IMR-90 (cell line): ENCODE data around the gene CPED1. TPM values are rescaled to one million over a fixed set of nuclear protein-coding genes. Genes with fewer than 3 reads are reported as not detected.

Experiments
- ATAC-seq: fragments of 200-7000 bp; cut with Tn5 transposase; 2 replicates; pipeline ENCODE4 v1.9.1; 2020; ENCODE audit warnings: low read depth, mild to moderate bottlenecking, moderate library complexity
- BruUV-seq: library from RNA; stranded (reverse); fragments of 400-500 nt; replicated peaks from 2 replicates; lab custom pipeline; 2021; lab: Mats Ljungman, UMichigan
- CTCF ChIA-PET: fragments of 300-600 bp; formaldehyde crosslinking; extraction: SDS; loops from one replicate; lab custom pipeline; 2021; ENCODE audit warnings: antibody characterized with exemption; lab: Yijun Ruan, JAX
- POLR2A ChIA-PET: fragments of 300-600 bp; sonication (Branson Sonifier 250); formaldehyde crosslinking; loops from one replicate; lab custom pipeline; 2022; ENCODE audit warnings: antibody characterized with exemption; ENCODE audit not compliant: unreplicated experiment; lab: Charles Lee
- DNase-seq: peaks from one replicate; pipeline ENCODE4 v3.0.0; 2013
- H2AFZ ChIP-seq: replicated peaks from 2 replicates; pipeline ENCODE3; 2013; ENCODE audit warnings: low read length, mild to moderate bottlenecking; ENCODE audit not compliant: poor library complexity
- H2AK5ac ChIP-seq: 2 replicates; pipeline ENCODE4 v1.6.1; 2013; ENCODE audit warnings: low read depth, low read length, inconsistent platforms
- H2AK9ac ChIP-seq: replicated peaks from 2 replicates; pipeline ENCODE3; 2013; ENCODE audit warnings: mild to moderate bottlenecking, low read depth, low read length, moderate library complexity; ENCODE audit not compliant: poor library complexity
- H2BK120ac ChIP-seq: 2 replicates; pipeline ENCODE4 v1.6.1; 2013; ENCODE audit warnings: low read depth, low read length, inconsistent platforms
- H2BK15ac ChIP-seq: 3 replicates; pipeline ENCODE4 v1.6.1; 2013; ENCODE audit warnings: low read depth, low read length, inconsistent platforms
- H2BK20ac ChIP-seq: 2 replicates; pipeline ENCODE4 v1.6.1; 2013; ENCODE audit warnings: low read depth, mild to moderate bottlenecking, inconsistent platforms, low read length, moderate library complexity
- H2BK5ac ChIP-seq: 2 replicates; pipeline ENCODE4 v1.6.1; 2013; ENCODE audit warnings: mild to moderate bottlenecking, low read depth, low read length, inconsistent platforms; ENCODE audit not compliant: poor library complexity, severe bottlenecking
- H3K14ac ChIP-seq: replicated peaks from 2 replicates; pipeline ENCODE4 v1.6.1; 2013; ENCODE audit warnings: low read depth, low read length, inconsistent platforms
- H3K18ac ChIP-seq: 2 replicates; pipeline ENCODE4 v1.6.1; 2013; ENCODE audit warnings: low read depth, low read length, control low read depth
- H3K23ac ChIP-seq: 2 replicates; pipeline ENCODE4 v1.6.1; 2013; ENCODE audit warnings: low read depth, low read length, inconsistent platforms
- H3K27ac ChIP-seq: 2 replicates; pipeline ENCODE4 v1.5.1; 2013; ENCODE audit warnings: mild to moderate bottlenecking, control low read depth, low read length; ENCODE audit not compliant: insufficient read depth
- H3K27me3 ChIP-seq: 2 replicates; pipeline ENCODE4 v1.6.1; 2013; ENCODE audit warnings: low read length; ENCODE audit not compliant: control insufficient read depth, insufficient read depth
- H3K36me3 ChIP-seq: 2 replicates; pipeline ENCODE4 v1.6.1; 2013; ENCODE audit warnings: low read length, mixed read lengths; ENCODE audit not compliant: control insufficient read depth, insufficient read depth
- H3K4ac ChIP-seq: 2 replicates; pipeline ENCODE4 v1.6.1; 2013; ENCODE audit warnings: low read depth, low read length, inconsistent platforms
- H3K4me1 ChIP-seq: 2 replicates; pipeline ENCODE4 v1.6.1; 2013; ENCODE audit warnings: low read length, mixed read lengths; ENCODE audit not compliant: control insufficient read depth, insufficient read depth
- H3K4me2 ChIP-seq: 2 replicates; pipeline ENCODE4 v1.6.1; 2013; ENCODE audit warnings: low read depth, mild to moderate bottlenecking, control low read depth, low read length, moderate library complexity
- H3K4me3 ChIP-seq: 2 replicates; pipeline ENCODE4 v1.5.1; 2013; ENCODE audit warnings: low read depth, mild to moderate bottlenecking, control low read depth, low read length, moderate library complexity; ENCODE audit not compliant: insufficient read depth
- H3K56ac ChIP-seq: 2 replicates; pipeline ENCODE4 v1.6.1; 2013; ENCODE audit warnings: low read length, inconsistent platforms; ENCODE audit not compliant: insufficient read depth; ENCODE audit errors: extremely low read depth
- H3K79me1 ChIP-seq, 2 experiments: 2 replicates each; pipeline ENCODE4 v1.6.1; 2013; ENCODE audit warnings: low read length in 2 of 2, inconsistent platforms in 1 of 2, low read depth in 1 of 2
- H3K9ac ChIP-seq: 2 replicates; pipeline ENCODE4 v1.6.1; 2013; ENCODE audit warnings: low read depth, low read length, control low read depth
- H3K9me1 ChIP-seq: 2 replicates; pipeline ENCODE4 v1.6.1; 2013; ENCODE audit warnings: low read length, inconsistent platforms; ENCODE audit not compliant: insufficient read depth
- H3K9me3 ChIP-seq: 2 replicates; pipeline ENCODE4 v1.6.1; 2013; ENCODE audit warnings: low read length; ENCODE audit not compliant: control insufficient read depth, insufficient read depth
- H4K20me1 ChIP-seq: 2 replicates; pipeline ENCODE4 v1.6.1; 2013; ENCODE audit warnings: low read length, inconsistent platforms; ENCODE audit not compliant: insufficient read depth
- H4K5ac ChIP-seq: 2 replicates; pipeline ENCODE4 v1.6.1; 2013; ENCODE audit warnings: mild to moderate bottlenecking, low read depth, low read length, control low read depth
- H4K8ac ChIP-seq, 2 experiments: 2 replicates each; pipeline ENCODE4 v1.6.1; 2013; ENCODE audit warnings: low read depth in 2 of 2, low read length in 2 of 2, control low read depth in 1 of 2, inconsistent platforms in 1 of 2
- H4K91ac ChIP-seq: 2 replicates; pipeline ENCODE4 v1.6.1; 2013; ENCODE audit warnings: low read depth, low read length, inconsistent platforms; ENCODE audit not compliant: insufficient read depth
- BHLHE40 ChIP-seq: fragments of 150-350 bp; IDR thresholded peaks from 2 replicates; pipeline ENCODE4 v1.6.1; 2016; ENCODE audit warnings: mild to moderate bottlenecking, low read depth, low read length
- CEBPB ChIP-seq: IDR thresholded peaks from 2 replicates; pipeline ENCODE4 v1.6.1; 2012; ENCODE audit warnings: low read depth, low read length, improper control_type of control experiment
- CHD1 ChIP-seq: IDR thresholded peaks from 2 replicates; pipeline ENCODE4 v1.6.1; 2012; ENCODE audit warnings: low read depth, low read length, improper control_type of control experiment
- FOS ChIP-seq: fragments of 150-350 bp; IDR thresholded peaks from 2 replicates; pipeline ENCODE4 v1.6.1; 2016; ENCODE audit warnings: low read depth, low read length
- MAFK ChIP-seq: IDR thresholded peaks from 2 replicates; pipeline ENCODE4 v1.6.1; 2012; ENCODE audit warnings: low read depth, low read length, improper control_type of control experiment
- MAZ ChIP-seq: IDR thresholded peaks from 2 replicates; pipeline ENCODE4 v1.6.1; 2012; ENCODE audit warnings: low read depth, mild to moderate bottlenecking, low read length, improper control_type of control experiment, moderate library complexity, borderline replicate concordance
- MXI1 ChIP-seq: IDR thresholded peaks from 2 replicates; pipeline ENCODE4 v1.6.1; 2012; ENCODE audit warnings: low read depth, mild to moderate bottlenecking, low read length, moderate library complexity, borderline replicate concordance
- NFE2L2 ChIP-seq: fragments of 150-350 bp; IDR thresholded peaks from 2 replicates; pipeline ENCODE4 v1.6.1; 2016; ENCODE audit warnings: low read depth, mild to moderate bottlenecking, low read length
- POLR2A ChIP-seq: IDR thresholded peaks from 2 replicates; pipeline ENCODE4 v1.6.1; 2012; ENCODE audit warnings: mild to moderate bottlenecking, low read depth, low read length
- RAD21 ChIP-seq: IDR thresholded peaks from 2 replicates; pipeline ENCODE4 v1.6.1; 2012; ENCODE audit warnings: low read length, improper control_type of control experiment
- RCOR1 ChIP-seq: IDR thresholded peaks from 2 replicates; pipeline ENCODE4 v1.6.1; 2012; ENCODE audit warnings: mild to moderate bottlenecking, low read length, improper control_type of control experiment; ENCODE audit not compliant: insufficient replicate concordance
- RFX5 ChIP-seq: IDR thresholded peaks from 2 replicates; pipeline ENCODE4 v1.8.0; 2012; ENCODE audit warnings: low read depth, mild to moderate bottlenecking, low read length, moderate library complexity
- SMC3 ChIP-seq: fragments of 150-350 bp; IDR thresholded peaks from 2 replicates; pipeline ENCODE4 v1.6.1; 2016; ENCODE audit warnings: low read depth, mild to moderate bottlenecking, antibody characterized with exemption, low read length, moderate library complexity
- WGBS, 2 experiments: methylation state at CpG; one replicate each; pipeline versions ENCODE4 v1.1.5 to v1.1.7; 2013; ENCODE audit warnings: missing lambda C conversion rate in 2 of 2; ENCODE audit not compliant: insufficient read length in 1 of 2; ENCODE audit errors: extremely low coverage in 2 of 2; 5-methylcytosine and 5-hydroxymethylcytosine counted together
- dilution Hi-C: fragments of 300-500 bp; cut with HindIII; formaldehyde crosslinking; loops from one replicate; pipeline ENCODE4 v1.14.3; 2018; ENCODE audit warnings: low sequenced_read_pairs; ENCODE audit not compliant: unreplicated experiment
- in situ Hi-C: fragments of 300-500 bp; cut with MboI; formaldehyde crosslinking; loops from 3 replicates; pipeline ENCODE4 v1.14.3; 2019; ENCODE audit warnings: low sequenced_read_pairs, inconsistent platforms, mixed read lengths
- intact Hi-C: fragments of 100-400 bp; cut with micrococcal nuclease; formaldehyde crosslinking; loops from 2 replicates; pipeline ENCODE4 v1.10.0; 2022
- polyA plus RNA-seq, 3 experiments: library from polyadenylated mRNA; depleted of rRNA; stranded (reverse); fragments of >200 nt; gene quantifications; 2 replicates each; pipeline ENCODE4 v1.2.3, GENCODE V29; 2012; ENCODE audit warnings: low replicate concordance in 1 of 3
- total RNA-seq: library from RNA; depleted of rRNA; stranded (reverse); fragments of >200 nt; gene quantifications from 2 replicates; pipeline ENCODE4 v1.2.3, GENCODE V29; 2012
- TF ChIP-seq, protein P1 (sequence below): fragments of 150-350 bp; IDR thresholded peaks from 2 replicates; pipeline ENCODE4 v1.6.1; 2017; ENCODE audit warnings: mild to moderate bottlenecking, antibody characterized with exemption, low read length, low read depth
- TF ChIP-seq, protein P2 (sequence below): conservative IDR thresholded peaks from 2 replicates; pipeline ENCODE4 v1.5.1; 2012; ENCODE audit warnings: mild to moderate bottlenecking, low read depth, low read length, improper control_type of control experiment
- TF ChIP-seq, protein P3 (sequence below): fragments of 150-350 bp; IDR thresholded peaks from 2 replicates; pipeline ENCODE4 v1.6.1; 2016; ENCODE audit warnings: low read depth, mild to moderate bottlenecking, low read length, moderate library complexity, borderline replicate concordance

Gene CPED1
- total and polyA plus RNA-seq, 2 of the 4 experiments (the other 2 are of a cell fraction) = 31.2 to 96.8 TPM

DNA sequence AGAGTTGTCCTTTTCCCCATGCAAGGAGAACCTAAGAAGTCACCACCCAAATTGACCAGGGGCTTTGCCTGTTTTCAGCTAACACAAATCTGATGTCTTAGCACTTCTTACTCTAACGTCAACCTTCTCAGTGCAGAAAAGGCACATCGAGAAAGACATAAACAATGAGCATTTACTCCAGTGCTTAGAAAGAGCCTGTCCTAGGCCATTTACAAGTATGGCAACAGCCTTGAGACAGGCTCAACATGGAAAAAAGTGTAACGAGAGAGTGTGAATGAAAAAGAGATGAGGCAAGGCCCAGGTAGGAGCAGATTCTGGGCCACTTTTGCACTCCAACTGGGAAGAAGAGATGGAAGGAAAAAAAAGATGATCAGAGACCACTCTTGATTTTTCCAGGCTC, 54.4 kb downstream of the CPED1 start:
- WGBS, 2 experiments = no CpG with 5 or more reads among the region's 3 CpGs
- H2AK9ac ChIP-seq = no peak overlapping the region

More for the DNA sequence above, 54.4 kb downstream of the CPED1 start:
- Histone ChIP-seq H3K18ac (no peak overlapping the region), H4K5ac (no peak overlapping the region; the same call in 1 of the 2 replicates), H3K27me3 (no peaks in the 10 kb centered on the region), H4K8ac (no peak overlapping the region), H3K4me2 (no peak overlapping the region), H3K36me3 (peaks cover 3% of the 10 kb centered on the region), H4K20me1 (no peaks in the 10 kb centered on the region), H3K4ac (peak overlapping the region; percentile 4; the same call in 1 of the 2 replicates), H2BK120ac (no peak overlapping the region), H3K9me3 (no peaks in the 10 kb centered on the region), H3K4me1 (peaks cover 2% of the 10 kb centered on the region; the same call in 1 of the 2 replicates), H3K79me1 (peaks cover 26 to 52% of the 10 kb centered on the region in 2 experiments), H2BK15ac (no peak overlapping the region), H3K23ac (0 out of 2 replicates have a peak overlapping the region, but pooled peaks have one; percentile 42), H3K56ac (no peak overlapping the region), H3K27ac (no peak overlapping the region), H3K4me3 (no peak overlapping the region), H2BK5ac (no peak overlapping the region), H2AK5ac (no peak overlapping the region), H3K9me1 (peaks cover 3% of the 10 kb centered on the region; the same call in 1 of the 2 replicates), H3K9ac (no peak overlapping the region), H2BK20ac (0 out of 2 replicates have a peak overlapping the region, but pooled peaks have one; percentile 14), H3K14ac (no peak overlapping the region), H4K91ac (no peak overlapping the region), H2AFZ (no peak overlapping the region)
- dilution Hi-C loops (no loop called here), in situ Hi-C loops (no loop called here), intact Hi-C loops (no loop called here)
- DNase-seq (no peak), ATAC-seq (no peak)
- CTCF ChIA-PET = interaction anchor here (1.3 to 1.9 kb wide), 3 partner anchors 16 to 65 kb away, joined by 4 to 5 read pairs (median 4); no protein-coding TSS in a partner anchor
- POLR2A ChIA-PET = no interaction called here
- no peak for TF ChIP-seq NFE2L2
- no peak for TF ChIP-seq CHD1
- TF ChIP-seq CEBPB = no peak
- no peak for TF ChIP-seq RAD21
- no peak for TF ChIP-seq POLR2A
- TF ChIP-seq SMC3 = no peak
- no peak for TF ChIP-seq MAZ
- TF ChIP-seq RCOR1 = no peak
- TF ChIP-seq, protein P1, sequence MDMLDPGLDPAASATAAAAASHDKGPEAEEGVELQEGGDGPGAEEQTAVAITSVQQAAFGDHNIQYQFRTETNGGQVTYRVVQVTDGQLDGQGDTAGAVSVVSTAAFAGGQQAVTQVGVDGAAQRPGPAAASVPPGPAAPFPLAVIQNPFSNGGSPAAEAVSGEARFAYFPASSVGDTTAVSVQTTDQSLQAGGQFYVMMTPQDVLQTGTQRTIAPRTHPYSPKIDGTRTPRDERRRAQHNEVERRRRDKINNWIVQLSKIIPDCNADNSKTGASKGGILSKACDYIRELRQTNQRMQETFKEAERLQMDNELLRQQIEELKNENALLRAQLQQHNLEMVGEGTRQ = no peak
- no peak for TF ChIP-seq MXI1
- TF ChIP-seq FOS = no peak
- no peak for TF ChIP-seq MAFK
- TF ChIP-seq, protein P2, sequence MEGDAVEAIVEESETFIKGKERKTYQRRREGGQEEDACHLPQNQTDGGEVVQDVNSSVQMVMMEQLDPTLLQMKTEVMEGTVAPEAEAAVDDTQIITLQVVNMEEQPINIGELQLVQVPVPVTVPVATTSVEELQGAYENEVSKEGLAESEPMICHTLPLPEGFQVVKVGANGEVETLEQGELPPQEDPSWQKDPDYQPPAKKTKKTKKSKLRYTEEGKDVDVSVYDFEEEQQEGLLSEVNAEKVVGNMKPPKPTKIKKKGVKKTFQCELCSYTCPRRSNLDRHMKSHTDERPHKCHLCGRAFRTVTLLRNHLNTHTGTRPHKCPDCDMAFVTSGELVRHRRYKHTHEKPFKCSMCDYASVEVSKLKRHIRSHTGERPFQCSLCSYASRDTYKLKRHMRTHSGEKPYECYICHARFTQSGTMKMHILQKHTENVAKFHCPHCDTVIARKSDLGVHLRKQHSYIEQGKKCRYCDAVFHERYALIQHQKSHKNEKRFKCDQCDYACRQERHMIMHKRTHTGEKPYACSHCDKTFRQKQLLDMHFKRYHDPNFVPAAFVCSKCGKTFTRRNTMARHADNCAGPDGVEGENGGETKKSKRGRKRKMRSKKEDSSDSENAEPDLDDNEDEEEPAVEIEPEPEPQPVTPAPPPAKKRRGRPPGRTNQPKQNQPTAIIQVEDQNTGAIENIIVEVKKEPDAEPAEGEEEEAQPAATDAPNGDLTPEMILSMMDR = no peak
- TF ChIP-seq, protein P3, sequence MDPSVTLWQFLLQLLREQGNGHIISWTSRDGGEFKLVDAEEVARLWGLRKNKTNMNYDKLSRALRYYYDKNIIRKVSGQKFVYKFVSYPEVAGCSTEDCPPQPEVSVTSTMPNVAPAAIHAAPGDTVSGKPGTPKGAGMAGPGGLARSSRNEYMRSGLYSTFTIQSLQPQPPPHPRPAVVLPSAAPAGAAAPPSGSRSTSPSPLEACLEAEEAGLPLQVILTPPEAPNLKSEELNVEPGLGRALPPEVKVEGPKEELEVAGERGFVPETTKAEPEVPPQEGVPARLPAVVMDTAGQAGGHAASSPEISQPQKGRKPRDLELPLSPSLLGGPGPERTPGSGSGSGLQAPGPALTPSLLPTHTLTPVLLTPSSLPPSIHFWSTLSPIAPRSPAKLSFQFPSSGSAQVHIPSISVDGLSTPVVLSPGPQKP = no peak
- no peak for TF ChIP-seq RFX5
- TF ChIP-seq BHLHE40 = no peak
- no TSS peak for BruUV-seq
